OCI-LY1 (cell line): ENCODE data around the gene GABBR1.

Source experiments
- H2AFZ ChIP-seq: fragments of 200-600 bp; sonication (generic), shearing (Covaris generic); 2 replicates; pipeline ENCODE4 v1.6.0; 2014; ENCODE audit warnings: antibody characterized with exemption, mild to moderate bottlenecking, low read length
- H3F3A ChIP-seq: fragments of 200-600 bp; sonication (generic), shearing (Covaris generic); 2 replicates; pipeline ENCODE4 v1.6.0; 2014; ENCODE audit warnings: mild to moderate bottlenecking, antibody characterized with exemption, low read length, moderate library complexity; ENCODE audit not compliant: insufficient read depth
- H3K27ac ChIP-seq: fragments of 200-600 bp; sonication (generic); 2 replicates; pipeline ENCODE4 v1.5.1; 2014; ENCODE audit warnings: low read length, mixed run types, mild to moderate bottlenecking, low read depth; ENCODE audit not compliant: poor library complexity, severe bottlenecking
- H3K27me3 ChIP-seq: fragments of 200-600 bp; sonication (generic); 2 replicates; pipeline ENCODE4 v1.6.0; 2014; ENCODE audit warnings: antibody characterized with exemption, mild to moderate bottlenecking, low read length, moderate library complexity; ENCODE audit not compliant: insufficient read depth
- H3K36me3 ChIP-seq: fragments of 200-600 bp; sonication (generic); 2 replicates; pipeline ENCODE4 v1.6.1; 2014; ENCODE audit warnings: mild to moderate bottlenecking, antibody characterized with exemption, low read length, moderate library complexity, mixed read lengths; ENCODE audit not compliant: insufficient read depth
- H3K4me1 ChIP-seq: fragments of 200-600 bp; sonication (generic); 2 replicates; pipeline ENCODE4 v1.5.1; 2014; ENCODE audit warnings: mild to moderate bottlenecking, low read length, moderate library complexity; ENCODE audit not compliant: insufficient read depth, severe bottlenecking
- H3K4me2 ChIP-seq: fragments of 200-600 bp; sonication (generic), shearing (Covaris generic); 2 replicates; pipeline ENCODE4 v1.6.1; 2014; ENCODE audit warnings: low read length
- H3K4me3 ChIP-seq: fragments of 200-600 bp; sonication (generic); 2 replicates; pipeline ENCODE4 v1.5.1; 2014; ENCODE audit warnings: low read length, low read depth, mild to moderate bottlenecking, mixed read lengths; ENCODE audit not compliant: poor library complexity, severe bottlenecking
- H3K79me2 ChIP-seq: fragments of 200-600 bp; shearing (Covaris generic); 2 replicates; pipeline ENCODE4 v1.6.1; 2016; ENCODE audit warnings: mixed run types, low read length, mixed read lengths; ENCODE audit not compliant: insufficient read depth
- H3K9ac ChIP-seq: fragments of 200-600 bp; sonication (generic), shearing (Covaris generic); 2 replicates; pipeline ENCODE4 v1.6.1; 2014; ENCODE audit warnings: mild to moderate bottlenecking, low read length, mixed read lengths
- H3K9me2 ChIP-seq: fragments of 200-600 bp; sonication (generic), shearing (Covaris generic); 2 replicates; pipeline ENCODE4 v1.6.1; 2014; ENCODE audit warnings: low read depth, mild to moderate bottlenecking, low read length, mixed read lengths
- H3K9me3 ChIP-seq: fragments of 200-600 bp; shearing (Covaris generic); 2 replicates; pipeline ENCODE4 v1.6.1; 2014; ENCODE audit warnings: low read length, mixed read lengths
- H4K20me1 ChIP-seq: fragments of 200-600 bp; sonication (generic), shearing (Covaris generic); 2 replicates; pipeline ENCODE4 v1.6.0; 2016; ENCODE audit warnings: mild to moderate bottlenecking, low read length; ENCODE audit not compliant: insufficient read depth
- CTCF ChIP-seq: fragments of 200-600 bp; sonication (generic), shearing (Covaris generic); IDR thresholded peaks from 2 replicates; pipeline ENCODE4 v1.5.1; 2017; ENCODE audit warnings: mild to moderate bottlenecking, antibody characterized with exemption, low read length, moderate library complexity, mixed read lengths
- EZH2 ChIP-seq: fragments of 200-600 bp; sonication (generic), shearing (Covaris generic); IDR thresholded peaks from 2 replicates; pipeline ENCODE4 v1.8.0; 2017; ENCODE audit warnings: borderline replicate concordance, mixed run types, mild to moderate bottlenecking, antibody characterized with exemption, low read length, moderate library complexity, mixed read lengths

Gene GABBR1

GRCh38 chr6:29525311-29525639, 107.7 kb downstream of the GABBR1 start:
- H3K79me2 ChIP-seq = no peaks in the 10 kb centered on the region
- H3K9ac ChIP-seq = no peak overlapping the region
- no peak overlapping the region for H3K27ac ChIP-seq
- H3K4me1 ChIP-seq = no peaks in the 10 kb centered on the region
- H3F3A ChIP-seq = no peaks in the 10 kb centered on the region
- no peak for TF ChIP-seq CTCF
- no peak for TF ChIP-seq EZH2
- no peaks in the 10 kb centered on the region for H4K20me1 ChIP-seq
- H3K9me3 ChIP-seq = no peaks in the 10 kb centered on the region
- H3K4me2 ChIP-seq = no peak overlapping the region
- no peak overlapping the region for H2AFZ ChIP-seq
- no peaks in the 10 kb centered on the region for H3K36me3 ChIP-seq
- no peak overlapping the region for H3K4me3 ChIP-seq
- H3K27me3 ChIP-seq = no peaks in the 10 kb centered on the region
- H3K9me2 ChIP-seq = no peaks in the 10 kb centered on the region

GRCh38 chr6:29524444-29525310, 108.3 kb downstream of the GABBR1 start:
- Histone ChIP-seq H3K4me1 (no peaks in the 10 kb centered on the region), H3K9ac (no peak overlapping the region), H3K27me3 (no peaks in the 10 kb centered on the region), H3F3A (no peaks in the 10 kb centered on the region), H2AFZ (no peak overlapping the region), H3K9me2 (no peaks in the 10 kb centered on the region), H3K9me3 (no peaks in the 10 kb centered on the region), H4K20me1 (no peaks in the 10 kb centered on the region), H3K4me3 (no peak overlapping the region), H3K36me3 (no peaks in the 10 kb centered on the region), H3K27ac (no peak overlapping the region), H3K4me2 (no peak overlapping the region), H3K79me2 (no peaks in the 10 kb centered on the region)
- TF ChIP-seq CTCF (no peak), EZH2 (no peak)

- H3K9me2 ChIP-seq = no peaks in the 10 kb centered on the region
- no peak overlapping the region for H3K4me2 ChIP-seq
Observed at GRCh38 chr6:29524044-29524443, 108.9 kb downstream of the GABBR1 start.

More at GRCh38 chr6:29524044-29524443, 108.9 kb downstream of the GABBR1 start:
- H4K20me1 ChIP-seq = no peaks in the 10 kb centered on the region
- H3K9me3 ChIP-seq = no peaks in the 10 kb centered on the region
- H3K79me2 ChIP-seq = no peaks in the 10 kb centered on the region
- H3F3A ChIP-seq = no peaks in the 10 kb centered on the region
- no peaks in the 10 kb centered on the region for H3K27me3 ChIP-seq
- H3K4me1 ChIP-seq = no peaks in the 10 kb centered on the region
- no peak overlapping the region for H3K9ac ChIP-seq
- H3K36me3 ChIP-seq = no peaks in the 10 kb centered on the region
- H3K4me3 ChIP-seq = no peak overlapping the region
- H2AFZ ChIP-seq = no peak overlapping the region
- no peak overlapping the region for H3K27ac ChIP-seq
- TF ChIP-seq EZH2 (no peak), CTCF (no peak)
